ENCODE data around the gene GRIK5. TPM values are rescaled to one million over a fixed set of nuclear protein-coding genes. Genes with fewer than 3 reads are reported as not detected.

The GRIK5 gene
- total RNA-seq, 1 experiment from 2014 or later, result 43.1 TPM

DNA sequence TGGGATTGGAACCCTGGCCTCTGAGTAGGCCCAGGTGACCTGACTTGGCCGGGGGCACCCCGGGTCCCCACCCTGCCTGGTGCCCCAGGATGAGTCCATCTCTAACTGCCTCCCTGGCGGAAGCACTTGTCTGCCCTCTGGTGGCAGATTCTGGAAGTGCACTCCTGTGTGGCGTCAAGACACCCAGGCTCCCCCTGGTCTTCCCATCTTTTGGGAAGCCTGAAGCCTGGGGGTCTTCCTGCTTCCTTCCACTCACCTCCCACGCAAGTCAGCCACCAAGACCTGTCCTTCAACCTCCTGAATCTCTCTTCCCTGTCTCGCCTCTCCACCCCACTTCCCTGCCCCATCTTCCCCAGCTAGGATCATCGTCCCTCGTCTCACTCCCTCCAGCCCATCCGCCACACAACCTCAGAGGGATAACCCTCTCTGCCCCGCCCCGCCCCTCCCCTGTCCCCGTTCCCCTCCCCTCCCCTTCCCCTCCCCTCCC is 118.3 kb downstream of the GRIK5 start:
- no peak overlapping the region for H2AFZ ChIP-seq (ENCODE audit: low read length)
- no peak overlapping the region for H3K27ac ChIP-seq (ENCODE audit: insufficient read length, low read depth, low read length)
- peak overlapping the region; percentile 72 for H3K4me2 ChIP-seq (ENCODE audit: insufficient read depth, insufficient read length, low read length)
- H3K56ac ChIP-seq (ENCODE audit: insufficient read length, low read depth, low read length), result no peak overlapping the region
- no peak overlapping the region for H2AK5ac ChIP-seq (ENCODE audit: insufficient read length, low read length)
- H4K91ac ChIP-seq (ENCODE audit: insufficient read length, low read depth, low read length), result no peak overlapping the region
- Mint-ChIP-seq H3K27me3 (ENCODE audit: low read depth) (peaks cover 12% of the 10 kb centered on the region), H3K4me3 (peak overlapping the region; percentile 51 to 75), H3K4me1 (peaks cover 2 to 7% of the 10 kb centered on the region in 2 experiments; a peak in 3 of 4 replicates), H3K36me3 (ENCODE audit: insufficient read depth in 1 of 3, low read depth in 3 of 3) (peaks cover 0 to 11% (median 0%) of the 10 kb centered on the region in 3 experiments; a peak in 3 of 7 replicates), H3K9me3 (no peaks in the 10 kb centered on the region), H3K27ac (peak overlapping the region in 1 of 3 experiments; percentile 6; a peak in 1 of 7 replicates)
- H2BK5ac ChIP-seq (ENCODE audit: insufficient read length, low read length), result no peak overlapping the region
- no peak overlapping the region for H2BK120ac ChIP-seq (ENCODE audit: low read depth, low read length, poor library complexity, severe bottlenecking)
- no peak overlapping the region for H3K4ac ChIP-seq (ENCODE audit: low read depth, low read length)
- no peak overlapping the region for H2BK20ac ChIP-seq (ENCODE audit: low read depth, low read length, poor library complexity, severe bottlenecking)
- H3K9ac ChIP-seq (ENCODE audit: extremely low read depth, insufficient read length, low read length), result no peak overlapping the region
- no peak overlapping the region for H2BK12ac ChIP-seq (ENCODE audit: insufficient read length, low read depth, low read length)
- H3K14ac ChIP-seq (ENCODE audit: insufficient read depth, low read length), result no peak overlapping the region
- H3K4me1 ChIP-seq (ENCODE audit: insufficient read depth, low read length), result no peaks in the 10 kb centered on the region
- H3K23me2 ChIP-seq (ENCODE audit: insufficient read length, low read depth, low read length, poor library complexity, severe bottlenecking), result peaks cover 4% of the 10 kb centered on the region
- H2BK15ac ChIP-seq (ENCODE audit: low read depth, low read length), result no peak overlapping the region
- H4K20me1 ChIP-seq (ENCODE audit: control insufficient read depth, insufficient read depth, insufficient read length), result no peaks in the 10 kb centered on the region
- no CpG with 5 or more reads among the region's 12 CpGs for WGBS (ENCODE audit: extremely low coverage, insufficient read length, low lambda C conversion rate)
- no peak overlapping the region for H3T11ph ChIP-seq (ENCODE audit: low read length)
- H3K23ac ChIP-seq (ENCODE audit: insufficient read length, low read depth, low read length), result no peak overlapping the region
- H3K79me2 ChIP-seq (ENCODE audit: insufficient read depth, low read length), result no peaks in the 10 kb centered on the region
- no peak overlapping the region for H4K8ac ChIP-seq (replicated peaks; ENCODE audit: insufficient read length, low read depth, low read length)
- peak; percentile 88 for DNase-seq
- no peak overlapping the region for H4K5ac ChIP-seq (ENCODE audit: insufficient read length, low read depth, low read length)
- no peaks in the 10 kb centered on the region for H3K27me3 ChIP-seq (ENCODE audit: insufficient read depth, low read length)
- TF ChIP-seq, protein P1, sequence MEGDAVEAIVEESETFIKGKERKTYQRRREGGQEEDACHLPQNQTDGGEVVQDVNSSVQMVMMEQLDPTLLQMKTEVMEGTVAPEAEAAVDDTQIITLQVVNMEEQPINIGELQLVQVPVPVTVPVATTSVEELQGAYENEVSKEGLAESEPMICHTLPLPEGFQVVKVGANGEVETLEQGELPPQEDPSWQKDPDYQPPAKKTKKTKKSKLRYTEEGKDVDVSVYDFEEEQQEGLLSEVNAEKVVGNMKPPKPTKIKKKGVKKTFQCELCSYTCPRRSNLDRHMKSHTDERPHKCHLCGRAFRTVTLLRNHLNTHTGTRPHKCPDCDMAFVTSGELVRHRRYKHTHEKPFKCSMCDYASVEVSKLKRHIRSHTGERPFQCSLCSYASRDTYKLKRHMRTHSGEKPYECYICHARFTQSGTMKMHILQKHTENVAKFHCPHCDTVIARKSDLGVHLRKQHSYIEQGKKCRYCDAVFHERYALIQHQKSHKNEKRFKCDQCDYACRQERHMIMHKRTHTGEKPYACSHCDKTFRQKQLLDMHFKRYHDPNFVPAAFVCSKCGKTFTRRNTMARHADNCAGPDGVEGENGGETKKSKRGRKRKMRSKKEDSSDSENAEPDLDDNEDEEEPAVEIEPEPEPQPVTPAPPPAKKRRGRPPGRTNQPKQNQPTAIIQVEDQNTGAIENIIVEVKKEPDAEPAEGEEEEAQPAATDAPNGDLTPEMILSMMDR (conservative IDR thresholded peaks at IDR 0.05), result peak; percentile 99
- no peaks in the 10 kb centered on the region for H3K9me3 ChIP-seq (ENCODE audit: control insufficient read depth, low read depth, low read length)
- H3K18ac ChIP-seq (ENCODE audit: insufficient read length, low read depth, low read length), result peak overlapping the region; percentile 39
- H3K79me1 ChIP-seq (ENCODE audit: insufficient read depth, low read depth, low read length, poor library complexity, severe bottlenecking), result no peaks in the 10 kb centered on the region

Other genes starting within 250 kb of the GRIK5 start
- gene LYPD4, start 225.5 kb downstream of the GRIK5 start, total RNA-seq (2021), result not detected in 2 replicates
- not detected in 2 replicates for gene DMRTC2, start 225.2 kb downstream of the GRIK5 start, total RNA-seq (2021)
- 3,024 and 3,117 TPM in 2 replicates for gene RPS19, start 210.0 kb downstream of the GRIK5 start, total RNA-seq (2021)
- 0.22 and 0.39 TPM in 2 replicates for gene CD79A, start 192.9 kb downstream of the GRIK5 start, total RNA-seq (2021)
- gene ARHGEF1, start 187.0 kb downstream of the GRIK5 start, total RNA-seq (2021), result 47.0 and 50.3 TPM in 2 replicates
- 0.11 and 0.22 TPM in 2 replicates for gene ERFL, start 141.8 kb downstream of the GRIK5 start, total RNA-seq (2021)
- gene RABAC1, start 110.9 kb downstream of the GRIK5 start, total RNA-seq (2021), result 94.0 and 105 TPM in 2 replicates
- 11.6 and 12.0 TPM in 2 replicates for gene ATP1A3, start 76.0 kb downstream of the GRIK5 start, total RNA-seq (2021)
- 35.6 and 36.3 TPM in 2 replicates for gene ZNF574, start 6.0 kb upstream of the GRIK5 start, total RNA-seq (2021)
- gene POU2F2, start 62.2 kb upstream of the GRIK5 start, total RNA-seq (2021), result 2.8 and 2.9 TPM in 2 replicates
- gene DEDD2, start 147.5 kb upstream of the GRIK5 start, total RNA-seq (2021), result 32.3 and 33.2 TPM in 2 replicates
- 20.5 and 23.4 TPM in 2 replicates for gene ZNF526, start 150.1 kb upstream of the GRIK5 start, total RNA-seq (2021)
- 52.4 and 53.7 TPM in 2 replicates for gene GSK3A, start 172.4 kb upstream of the GRIK5 start, total RNA-seq (2021)
- gene ERF, start 184.9 kb upstream of the GRIK5 start, total RNA-seq (2021), result 120 and 126 TPM in 2 replicates
- 54.0 and 56.0 TPM in 2 replicates for gene CIC, start 199.0 kb upstream of the GRIK5 start, total RNA-seq (2021)
- 2.9 and 3.2 TPM in 2 replicates for gene PRR19, start 231.9 kb upstream of the GRIK5 start, total RNA-seq (2021)
- gene PAFAH1B3, start 232.4 kb upstream of the GRIK5 start, total RNA-seq (2021), result 109 and 113 TPM in 2 replicates
- 2.8 and 4.5 TPM in 2 replicates for gene TMEM145, start 243.1 kb upstream of the GRIK5 start, total RNA-seq (2021)

Data from H9 (cell line).